ENCODE measurements around the gene SOD2. TPM values are rescaled to one million over a fixed set of nuclear protein-coding genes. Genes with fewer than 3 reads are reported as not detected.

The SOD2 gene
- total RNA-seq, 1 experiment from 2014 or later: 98.6 TPM

GRCh38 chr6:159649441-159649840 is 43.6 kb downstream of the SOD2 start:
- no peak overlapping the region for H3K4me3 ChIP-seq (replicated peaks in 1 of 2; ENCODE audit: low read depth in 1 of 2, low read length in 2 of 2)
- no peaks in the 10 kb centered on the region for H3K79me2 ChIP-seq (ENCODE audit: insufficient read depth, low read length)
- no peak for TF ChIP-seq REST (IDR thresholded peaks at IDR 0.05; ENCODE audit: low read depth)
- TF ChIP-seq SRF (IDR thresholded peaks at IDR 0.05; ENCODE audit: low read depth): no peak
- no peak for TF ChIP-seq MAX (IDR thresholded peaks at IDR 0.05)
- no peak for TF ChIP-seq CTCF (IDR thresholded peaks at IDR 0.05 in 2 of 3, conservative IDR thresholded peaks at IDR 0.05 in 1 of 3; ENCODE audit: borderline replicate concordance in 1 of 3, insufficient read depth in 1 of 3, low read depth in 2 of 3, low read length in 2 of 3)
- no peak for TF ChIP-seq ZFX (IDR thresholded peaks at IDR 0.05)
- no peak for TF ChIP-seq RAD21 (IDR thresholded peaks at IDR 0.05; ENCODE audit: low read depth)
- no peak for TF ChIP-seq EZH2phosphoT487 (IDR thresholded peaks at IDR 0.05; ENCODE audit: borderline replicate concordance)
- TF ChIP-seq JUND (IDR thresholded peaks at IDR 0.05): no peak
- TF ChIP-seq CEBPB (IDR thresholded peaks at IDR 0.05; ENCODE audit: low read depth): no peak
- TF ChIP-seq YY1 (IDR thresholded peaks at IDR 0.05; ENCODE audit: extremely low read depth, insufficient replicate concordance, low read depth, low read length): no peak
- no peak for TF ChIP-seq EZH2 (IDR thresholded peaks at IDR 0.05)
- TF ChIP-seq CBX3 (IDR thresholded peaks at IDR 0.05; ENCODE audit: low read depth): no peak
- TF ChIP-seq EGR1 (IDR thresholded peaks at IDR 0.05; ENCODE audit: low read depth): no peak
- TF ChIP-seq ATF3 (IDR thresholded peaks at IDR 0.05): no peak
- ChIA-PET POLR2A (no interaction called here), CTCF (interaction anchor here (1.1 kb wide), 1 partner anchor 16 kb away, joined by 5 read pairs; no protein-coding TSS in a partner anchor), RAD21 (ENCODE audit: low non-redundant PET in 1 of 2, low total read pairs in 2 of 2, uncharacterized antibody in 2 of 2, unreplicated experiment in 2 of 2) (no interaction called here)
- H4K20me1 ChIP-seq (ENCODE audit: insufficient read depth): no peaks in the 10 kb centered on the region
- H3K27me3 ChIP-seq (ENCODE audit: insufficient read depth, low read length): no peaks in the 10 kb centered on the region
- no peak overlapping the region for H3K27ac ChIP-seq (ENCODE audit: low read depth, low read length)
- no peak for DNase-seq (ENCODE audit: low read depth, low spot score)
- H2AFZ ChIP-seq (ENCODE audit: low read depth, low read length, poor library complexity, severe bottlenecking): no peak overlapping the region
- ATAC-seq: no peak
- no peaks in the 10 kb centered on the region for H3K9me2 ChIP-seq (ENCODE audit: insufficient read depth)
- H3K9me3 ChIP-seq (ENCODE audit: control insufficient read depth in 1 of 2, insufficient read depth in 1 of 2, low read depth in 1 of 2, low read length in 2 of 2): no peaks in the 10 kb centered on the region
- H3K36me3 ChIP-seq (ENCODE audit: control insufficient read depth in 1 of 2, insufficient read depth in 2 of 2, low read length in 2 of 2): no peaks in the 10 kb centered on the region
- H3K9ac ChIP-seq (ENCODE audit: low read length): no peak overlapping the region
- no TSS peak for BruUV-seq (replicated peaks)
- intact Hi-C loops (cut with micrococcal nuclease): no loop called here
- H3K4me1 ChIP-seq (ENCODE audit: control insufficient read depth in 1 of 2, insufficient read depth in 2 of 2, low read length in 2 of 2): peaks cover 10 to 11% of the 10 kb centered on the region in 2 experiments
- H3K4me2 ChIP-seq (ENCODE audit: low read length): no peak overlapping the region
